Stimulated activated CD8-positive, alpha-beta memory T cell treated with anti-CD3 and anti-CD28 coated beads, Interleukin-12 subunit alpha, Interleukin-12 subunit beta, amount 100 ng/mL, for 1 hour (primary cell): ENCODE results near the gene USP36.

Experiments
- DNase-seq: peaks from one replicate; pipeline ENCODE4 v3.0.0-alpha.2; 2020; ENCODE audit warnings: low read depth

Gene USP36

GRCh38 chr17:78815696-78816095, 24.9 kb downstream of the USP36 start:
- no peak for DNase-seq

- no peak for DNase-seq
These were observed 27.8 kb downstream of the USP36 start for GRCh38 chr17:78812855-78813254.

DNA sequence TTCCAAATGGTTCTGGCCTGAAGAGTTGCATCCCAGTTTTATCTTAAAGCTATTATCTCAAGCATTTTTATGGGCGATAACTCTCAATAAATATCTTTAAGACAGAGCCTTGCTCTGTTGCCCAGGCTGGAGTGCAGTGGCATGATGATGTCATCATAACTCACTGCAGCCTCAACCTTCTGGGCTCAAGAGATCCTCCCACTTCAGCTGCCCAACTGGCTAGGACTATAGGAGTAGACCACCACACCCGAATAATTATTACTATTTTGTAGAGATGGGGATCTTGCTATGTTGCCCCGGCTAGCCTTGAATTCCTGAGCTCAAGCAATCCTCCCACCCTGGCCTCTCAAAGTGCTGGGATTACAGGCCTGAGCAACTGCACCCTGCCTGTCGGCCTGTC, 32.5 kb downstream of the USP36 start:
- DNase-seq = no peak

DNA sequence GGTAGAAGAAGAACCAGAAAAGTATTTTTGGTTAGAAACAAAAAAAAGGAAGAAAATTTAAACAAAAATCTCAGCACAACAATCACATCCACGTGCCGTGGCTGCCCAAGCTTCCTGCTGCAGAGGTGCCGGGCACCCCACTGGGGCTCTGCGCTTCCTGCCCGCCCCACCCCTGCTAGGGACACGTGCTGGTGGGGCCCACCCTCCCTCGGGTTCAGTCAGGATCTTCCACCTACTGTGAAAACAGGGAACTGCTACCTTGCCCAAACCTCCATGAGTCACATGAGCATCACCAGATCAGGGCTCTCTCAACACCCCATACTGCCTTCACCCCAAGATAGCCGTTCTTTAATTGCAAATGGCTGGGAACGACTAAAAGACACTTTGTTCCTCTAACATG, 34.2 kb downstream of the USP36 start:
- DNase-seq = no peak

- no peak for DNase-seq
These were observed 35.3 kb downstream of the USP36 start for GRCh38 chr17:78805301-78805700.

GRCh38 chr17:78804777-78805176, 35.8 kb downstream of the USP36 start:
- no peak for DNase-seq

DNA sequence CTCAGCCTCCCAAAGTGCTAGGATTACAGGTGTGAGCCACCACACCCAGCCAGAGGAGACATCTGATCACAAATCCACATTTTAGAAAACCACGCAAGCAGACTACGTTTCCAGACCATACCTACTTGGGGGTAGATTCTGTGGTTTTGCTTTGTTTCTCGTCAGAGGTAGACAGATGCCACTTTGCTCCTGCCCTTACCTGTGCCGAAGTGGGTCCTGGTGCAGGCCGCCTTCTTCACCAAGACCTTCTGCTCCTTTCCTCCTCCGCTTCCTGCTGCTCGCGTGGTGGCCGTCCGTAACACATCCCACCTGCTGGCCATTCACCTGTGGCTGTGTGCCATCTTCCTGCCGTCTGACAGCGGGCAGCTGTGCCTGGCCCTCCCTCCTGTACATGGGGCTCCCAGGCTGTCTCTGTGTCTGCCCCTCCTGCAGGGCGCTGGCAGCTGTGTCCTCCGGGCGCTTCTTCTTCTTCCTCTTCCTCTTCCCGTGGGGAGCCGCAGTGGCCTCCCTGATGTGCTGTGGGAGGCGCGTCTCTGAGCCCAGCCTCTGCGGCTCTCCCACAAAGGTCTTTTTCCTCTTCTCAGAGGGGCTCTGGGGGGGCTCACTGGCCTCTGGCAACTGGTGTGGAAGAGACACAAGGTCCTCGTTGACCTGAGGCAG, 37.3 kb downstream of the USP36 start:
- DNase-seq = no peak

DNA sequence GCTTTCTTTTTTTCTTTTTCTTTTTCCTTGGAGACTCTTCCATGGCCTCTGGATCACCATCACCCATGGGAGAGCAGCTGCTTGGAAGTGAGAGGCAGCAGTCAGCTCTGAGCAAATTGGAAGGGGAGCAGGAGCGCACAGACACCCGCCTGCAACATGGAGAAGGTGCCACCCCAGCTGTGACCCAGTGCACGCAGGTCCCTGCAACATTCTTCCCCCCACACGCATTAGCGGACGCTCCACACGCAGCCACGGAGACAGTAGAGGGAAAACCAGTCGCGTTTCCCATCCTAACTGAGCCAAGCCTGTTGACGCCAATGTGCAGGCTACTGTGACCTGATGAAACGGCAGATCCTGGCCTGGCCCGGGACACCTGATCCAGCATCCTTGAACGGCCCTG, 38.2 kb downstream of the USP36 start:
- DNase-seq = no peak

- DNase-seq = no peak
These were observed 38.6 kb downstream of the USP36 start for GRCh38 chr17:78802008-78802407.

GRCh38 chr17:78800132-78800931, 40.3 kb downstream of the USP36 start:
- DNase-seq = no peak

- DNase-seq = no peak
These were observed 41.7 kb downstream of the USP36 start for GRCh38 chr17:78798695-78799559.

DNA sequence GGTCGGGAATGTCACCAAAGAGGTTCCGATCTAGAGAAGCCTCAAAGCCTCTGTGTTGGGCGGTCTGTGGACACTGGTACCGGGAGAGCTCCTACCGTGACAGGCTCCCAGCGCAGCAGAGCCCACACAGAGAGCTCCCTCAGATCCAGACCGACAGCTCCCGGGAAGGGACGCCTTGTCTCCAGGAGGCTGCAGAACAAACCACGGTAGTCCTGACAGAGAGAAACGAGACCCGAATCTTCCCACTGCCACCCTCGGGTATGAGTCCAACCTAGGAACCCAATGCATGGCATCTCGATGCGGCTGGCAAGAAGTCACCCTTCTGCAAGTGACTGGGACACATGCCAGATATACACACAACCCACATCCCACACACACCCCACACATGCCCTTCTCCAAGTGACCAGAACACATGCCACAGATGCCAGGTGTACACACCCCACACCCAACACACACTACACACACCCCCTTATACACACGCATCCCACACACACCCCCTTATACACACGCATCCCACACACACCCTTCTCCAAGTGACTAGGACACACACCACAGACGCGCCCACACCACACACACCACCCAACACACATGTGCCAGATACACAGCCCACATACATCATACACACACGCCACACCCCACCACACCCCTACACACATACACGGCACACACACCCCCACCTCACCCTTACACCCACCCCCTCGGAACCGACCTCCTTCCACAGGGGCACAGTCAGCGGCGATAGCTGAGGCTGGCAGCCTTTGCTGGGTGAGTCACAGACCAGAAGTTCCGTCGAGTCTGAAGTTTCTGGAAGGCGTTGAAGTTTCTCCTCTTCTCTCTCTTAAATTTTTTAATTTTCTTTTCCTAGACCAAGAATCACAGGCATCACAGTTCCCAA, 42.7 kb downstream of the USP36 start:
- DNase-seq = no peak

DNA sequence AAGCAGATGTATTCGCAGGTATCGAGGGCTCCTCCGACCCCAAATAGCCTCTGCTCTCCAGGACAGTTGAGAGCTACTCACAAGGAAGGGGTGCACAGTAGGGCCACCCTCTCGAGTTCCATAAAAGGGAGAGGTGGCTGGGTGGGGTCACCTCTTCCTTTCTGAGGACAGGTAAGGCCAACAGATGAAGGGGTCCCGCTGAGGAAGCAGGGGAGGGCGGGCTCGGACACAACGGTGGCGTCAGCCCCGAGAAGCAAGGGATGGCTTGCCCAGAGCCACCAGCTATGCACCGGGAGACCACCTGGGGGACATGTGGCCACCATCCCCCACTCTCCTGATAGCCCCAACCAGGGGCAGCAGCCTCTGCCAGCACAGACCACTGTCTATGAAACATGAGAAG, 43.4 kb downstream of the USP36 start:
- DNase-seq = no peak

DNA sequence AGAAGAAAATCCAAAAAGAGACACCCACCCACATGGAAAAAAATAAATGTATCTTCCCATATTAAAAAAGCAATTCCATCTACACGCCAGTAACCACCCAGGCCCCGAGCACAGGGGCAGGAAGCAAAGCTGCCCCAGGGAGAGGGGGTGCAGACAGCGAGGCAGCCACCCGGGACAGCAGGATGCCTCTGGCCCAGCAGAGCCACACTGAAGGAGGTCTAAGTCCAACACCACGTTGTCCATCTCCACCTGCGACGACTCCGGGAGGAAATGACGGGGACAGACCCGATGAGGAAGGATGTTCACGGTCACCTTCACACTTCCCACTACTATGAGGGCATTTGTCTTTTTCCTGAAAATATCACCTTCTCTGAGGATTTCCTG, 44.1 kb downstream of the USP36 start:
- no peak for DNase-seq

DNA sequence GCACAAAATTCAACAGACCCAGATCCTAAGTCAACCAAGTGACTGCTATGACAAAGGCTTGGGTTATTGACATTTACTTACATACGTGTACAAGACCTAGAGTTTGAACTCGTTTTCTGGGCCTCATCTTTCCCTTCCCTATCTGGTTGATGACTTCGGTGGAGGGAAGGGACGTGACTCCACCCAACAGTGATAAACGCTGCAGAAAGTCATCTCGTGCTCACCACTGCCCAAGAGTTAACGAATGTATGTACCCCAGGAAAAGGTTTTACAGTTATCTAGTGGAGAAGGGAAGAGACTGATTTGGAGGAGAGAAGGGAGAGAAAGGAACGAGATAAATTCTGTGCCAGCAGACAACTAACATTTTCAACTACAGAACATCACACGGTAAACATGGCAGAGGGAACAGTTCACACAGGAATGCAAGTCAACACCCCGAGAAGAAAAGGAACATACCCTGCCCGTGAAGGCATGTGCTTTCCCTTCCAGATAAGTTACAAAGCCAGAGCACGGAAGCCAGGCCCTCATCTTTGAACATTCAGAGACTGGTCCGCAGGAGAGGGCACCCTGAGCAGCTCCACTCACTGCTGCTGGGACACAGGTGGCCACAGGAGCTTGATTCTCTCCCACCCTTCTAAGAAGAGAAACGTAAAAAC, 44.6 kb downstream of the USP36 start:
- no peak for DNase-seq

GRCh38 chr17:78794864-78795640, 45.6 kb downstream of the USP36 start:
- no peak for DNase-seq

DNA sequence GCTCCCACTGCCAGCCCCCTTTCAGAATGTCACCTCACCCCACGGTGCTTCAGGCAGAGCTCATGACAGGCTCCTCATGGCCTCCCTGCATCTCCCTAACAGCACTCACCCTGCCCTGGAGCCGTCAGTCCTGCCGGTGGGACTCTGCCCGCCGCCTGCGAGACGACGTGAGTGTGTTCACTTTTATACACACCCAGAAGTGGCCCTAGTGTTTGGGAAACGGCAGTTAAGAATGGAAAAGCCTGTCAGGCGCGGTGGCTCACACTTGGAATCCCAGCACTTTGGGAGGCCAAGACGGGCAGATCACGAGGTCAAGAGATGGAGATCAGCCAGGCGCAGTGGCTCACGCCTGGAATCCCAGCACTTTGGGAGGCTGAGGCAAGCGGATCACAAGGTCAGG, 46.2 kb downstream of the USP36 start:
- no peak for DNase-seq

DNA sequence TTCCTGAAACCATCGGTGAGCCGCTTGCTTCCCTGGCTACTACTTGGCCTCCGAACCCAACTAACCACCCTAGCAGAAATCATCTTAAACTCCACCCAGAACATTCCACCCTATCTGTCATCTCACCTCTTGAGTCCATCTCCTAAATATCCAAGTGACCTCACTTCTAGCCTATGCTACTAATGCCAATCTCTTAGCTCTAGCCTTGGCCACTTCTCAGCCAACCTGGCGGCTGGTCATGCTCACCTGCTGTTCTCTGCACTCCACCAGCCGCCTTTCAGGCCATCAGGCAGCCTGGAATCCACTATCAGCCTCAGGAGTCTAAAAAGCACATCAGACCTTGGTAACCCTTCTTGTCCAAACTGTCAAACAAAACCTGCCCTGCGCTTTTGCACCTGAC, 46.6 kb downstream of the USP36 start:
- no peak for DNase-seq

DNA sequence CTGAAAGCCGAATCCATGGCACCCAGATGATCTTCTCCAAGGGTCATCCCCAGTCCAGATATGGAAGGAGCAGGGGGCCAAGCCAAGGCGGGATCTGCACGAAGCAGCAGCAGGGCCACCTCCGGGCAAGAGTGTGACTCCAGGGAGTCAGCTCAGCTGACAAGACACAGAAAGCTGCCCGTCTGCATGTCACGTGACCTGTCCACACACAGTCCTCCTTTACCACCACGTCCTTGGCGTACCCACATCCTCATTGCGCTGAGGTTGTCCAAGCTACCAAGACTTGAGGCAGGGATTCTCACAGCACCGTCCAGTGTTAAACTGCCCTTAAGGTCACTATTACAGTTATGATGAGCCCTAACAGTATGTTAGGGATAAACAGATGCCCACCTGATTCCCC, 47.2 kb downstream of the USP36 start:
- DNase-seq = no peak
